Upper lobe of left lung (tissue), 4 donors: ENCODE results near the gene ZNF101.

Experiments used
- CTCF ChIP-seq, 6 experiments: fragments of 450-650 bp in 4 of 6; fragments of 200-600 bp in 2 of 6; sonication (generic) in 2 of 6; IDR thresholded peaks; one replicate each; pipeline ENCODE4 v1.5.1; 2016 to 2019; ENCODE audit warnings: antibody characterized with exemption in 6 of 6
- EP300 ChIP-seq, 4 donors: sonication (generic); formaldehyde crosslinking; IDR thresholded peaks; one replicate each; pipeline ENCODE4 v1.5.1; 2017; ENCODE audit warnings: antibody characterized with exemption in 4 of 4, control low read depth in 2 of 4
- POLR2A ChIP-seq, 4 donors: fragments of 450-650 bp; IDR thresholded peaks; one replicate each; pipeline ENCODE4 v1.5.1; 2016 to 2017; ENCODE audit warnings: antibody characterized with exemption in 4 of 4, mild to moderate bottlenecking in 2 of 4
- POLR2AphosphoS5 ChIP-seq, 2 donors: sonication (generic); formaldehyde crosslinking; IDR thresholded peaks; one replicate each; pipeline ENCODE4 v1.5.1; 2017; ENCODE audit warnings: antibody characterized with exemption in 2 of 2

- TF ChIP-seq POLR2A (IDR thresholded peaks at IDR 0.05) (no peak), POLR2AphosphoS5 (IDR thresholded peaks at IDR 0.05) (no peak), CTCF (IDR thresholded peaks at IDR 0.05) (no peak), EP300 (IDR thresholded peaks at IDR 0.05) (no peak)
Measured at GRCh38 chr19:19662344-19662743, 6.3 kb upstream of the ZNF101 start.
